ENCODE results near the gene PLA2G4B. TPM values are rescaled to one million over a fixed set of nuclear protein-coding genes. Genes with fewer than 3 reads are reported as not detected.

The PLA2G4B gene
- total RNA-seq, 6 experiments from 2014 or later: 0.31 to 7.3 (median 4.7) TPM

DNA sequence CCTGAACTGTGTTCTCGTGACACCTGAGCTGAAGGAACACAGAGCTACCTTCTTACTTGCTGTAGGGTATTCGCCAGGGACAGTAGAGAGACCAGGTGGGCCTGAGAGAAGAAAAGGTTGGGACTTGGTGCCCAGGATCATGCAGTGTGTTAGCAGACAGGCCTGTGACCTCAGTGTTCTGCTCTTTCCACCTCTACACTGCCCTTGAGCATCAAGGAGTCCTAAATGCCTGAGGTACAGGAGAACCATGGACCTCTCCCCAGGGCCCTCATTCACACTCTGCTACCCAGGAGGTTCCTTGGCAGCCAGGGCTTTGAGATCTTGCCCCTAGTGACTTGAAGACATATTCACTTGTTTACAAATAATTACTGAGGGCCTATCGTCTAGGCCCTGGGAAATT is 32.9 kb upstream of the PLA2G4B start:
- Histone ChIP-seq H3K9me3 (no peaks in the 10 kb centered on the region), H3K4me1 (no peaks in the 10 kb centered on the region), H3K4me3 (no peak overlapping the region), H3K27me3 (no peaks in the 10 kb centered on the region), H3K36me3 (no peaks in the 10 kb centered on the region), H3K27ac (no peak overlapping the region)
- DNase-seq: no peak
- no peak for ATAC-seq
- intact Hi-C loops (cut with DNase I): loop anchor here in 1 of 2 donors (5.0 kb wide), 1 partner anchor 33 kb away; the partner anchor contains the start of gene MAPKBP1
- 94% methylated on average over 2 of the region's 3 CpGs for WGBS (ENCODE audit: insufficient coverage, low coverage, low lambda C conversion rate, missing lambda C conversion rate)
- TF ChIP-seq POLR2A (IDR thresholded peaks at IDR 0.05): no peak
- TF ChIP-seq, protein P1, sequence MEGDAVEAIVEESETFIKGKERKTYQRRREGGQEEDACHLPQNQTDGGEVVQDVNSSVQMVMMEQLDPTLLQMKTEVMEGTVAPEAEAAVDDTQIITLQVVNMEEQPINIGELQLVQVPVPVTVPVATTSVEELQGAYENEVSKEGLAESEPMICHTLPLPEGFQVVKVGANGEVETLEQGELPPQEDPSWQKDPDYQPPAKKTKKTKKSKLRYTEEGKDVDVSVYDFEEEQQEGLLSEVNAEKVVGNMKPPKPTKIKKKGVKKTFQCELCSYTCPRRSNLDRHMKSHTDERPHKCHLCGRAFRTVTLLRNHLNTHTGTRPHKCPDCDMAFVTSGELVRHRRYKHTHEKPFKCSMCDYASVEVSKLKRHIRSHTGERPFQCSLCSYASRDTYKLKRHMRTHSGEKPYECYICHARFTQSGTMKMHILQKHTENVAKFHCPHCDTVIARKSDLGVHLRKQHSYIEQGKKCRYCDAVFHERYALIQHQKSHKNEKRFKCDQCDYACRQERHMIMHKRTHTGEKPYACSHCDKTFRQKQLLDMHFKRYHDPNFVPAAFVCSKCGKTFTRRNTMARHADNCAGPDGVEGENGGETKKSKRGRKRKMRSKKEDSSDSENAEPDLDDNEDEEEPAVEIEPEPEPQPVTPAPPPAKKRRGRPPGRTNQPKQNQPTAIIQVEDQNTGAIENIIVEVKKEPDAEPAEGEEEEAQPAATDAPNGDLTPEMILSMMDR (IDR thresholded peaks at IDR 0.05): no peak

DNA sequence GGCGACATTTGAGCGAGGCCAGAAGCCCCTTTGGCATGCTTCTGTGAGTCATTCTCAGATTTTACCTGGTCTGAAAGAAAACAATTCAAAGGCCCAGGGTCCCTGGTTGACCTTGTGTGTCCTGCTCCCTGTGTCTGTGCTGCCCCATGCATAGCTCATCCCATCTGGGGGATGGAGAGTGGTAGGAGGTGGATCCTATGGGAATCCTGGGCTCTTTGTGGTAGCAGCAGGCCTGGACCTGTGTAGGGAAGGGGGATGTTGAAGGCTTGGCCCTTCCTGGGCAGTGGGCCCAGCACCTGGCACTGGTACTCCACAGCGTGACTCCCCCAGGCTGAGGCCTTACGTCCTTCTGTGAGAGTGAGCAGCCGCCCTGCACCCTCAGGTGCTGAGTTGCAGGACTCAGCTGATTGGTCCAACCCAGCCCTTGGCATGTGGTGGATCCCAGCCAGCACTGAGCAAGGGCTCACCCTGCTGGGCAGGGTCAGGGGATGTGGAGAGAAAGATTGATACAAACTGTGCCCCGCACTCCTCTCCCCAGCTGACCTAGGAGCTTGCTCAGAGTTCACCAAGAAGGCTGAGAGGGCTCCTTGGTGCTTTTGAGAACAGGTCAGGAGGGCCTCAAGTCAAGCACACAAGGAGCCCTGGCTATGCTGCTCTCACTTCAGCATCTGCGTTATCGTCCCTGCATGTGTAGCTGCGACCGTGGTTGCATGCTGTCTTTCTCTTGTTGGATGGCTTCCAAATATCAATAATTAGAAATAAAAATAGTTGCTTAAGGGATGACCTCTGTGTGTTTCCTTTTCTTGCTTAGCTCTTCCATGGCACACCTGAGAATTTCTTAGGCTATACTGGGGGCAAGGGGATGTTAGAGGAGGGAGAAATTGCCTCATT is 32.1 kb upstream of the PLA2G4B start:
- Histone ChIP-seq H3K4me3 (no peak overlapping the region), H3K36me3 (no peaks in the 10 kb centered on the region), H3K27me3 (no peaks in the 10 kb centered on the region), H3K27ac (no peak overlapping the region), H3K4me1 (no peaks in the 10 kb centered on the region), H3K9me3 (no peaks in the 10 kb centered on the region)
- ATAC-seq (peak; percentile 24 to 54 (median 50)), DNase-seq (no peak)
- intact Hi-C loops (cut with DNase I): loop anchor here in 1 of 2 donors (5.0 kb wide), 1 partner anchor 34 kb away; the partner anchor contains the start of gene MAPKBP1
- 94% methylated on average over 2 of the region's 10 CpGs for WGBS (ENCODE audit: insufficient coverage, low coverage, low lambda C conversion rate, missing lambda C conversion rate)
- TF ChIP-seq, protein P1 (IDR thresholded peaks at IDR 0.05): no peak
- TF ChIP-seq POLR2A (IDR thresholded peaks at IDR 0.05): no peak

DNA sequence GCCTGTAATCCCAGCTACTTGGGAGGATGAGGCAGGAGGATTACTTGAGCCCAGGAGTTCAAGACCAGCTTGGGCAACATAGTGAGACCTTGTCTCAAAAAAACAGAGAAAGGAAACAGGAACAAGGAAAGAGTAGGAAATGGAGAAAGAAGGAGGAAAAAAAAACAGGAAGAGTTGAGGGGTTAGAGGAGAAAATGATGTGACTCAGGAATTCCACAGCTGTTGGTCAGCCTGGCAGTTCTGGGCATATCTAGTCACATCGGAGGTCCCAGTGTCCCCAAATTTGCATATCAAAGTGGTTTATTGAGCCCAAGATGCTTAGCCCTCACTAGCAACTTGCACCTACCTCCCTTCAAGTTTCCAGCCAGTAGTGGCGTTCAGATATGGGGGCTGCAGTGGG is 29.5 kb upstream of the PLA2G4B start:
- H3K27ac ChIP-seq: no peak overlapping the region
- ATAC-seq (no peak), DNase-seq (no peak)
- intact Hi-C loops (cut with DNase I): loop anchor here in 1 of 2 donors (5.0 kb wide), 1 partner anchor 37 kb away; the partner anchor contains the start of gene MAPKBP1
- H3K9me3 ChIP-seq: no peaks in the 10 kb centered on the region
- H3K36me3 ChIP-seq: peaks cover 0 to 6% (median 0%) of the 10 kb centered on the region in 4 donors
- TF ChIP-seq, protein P1 (IDR thresholded peaks at IDR 0.05): no peak
- no peak for TF ChIP-seq POLR2A (IDR thresholded peaks at IDR 0.05)
- no peaks in the 10 kb centered on the region for H3K27me3 ChIP-seq
- H3K4me3 ChIP-seq: no peak overlapping the region
- no peaks in the 10 kb centered on the region for H3K4me1 ChIP-seq
- WGBS (ENCODE audit: insufficient coverage, low coverage, low lambda C conversion rate, missing lambda C conversion rate): 67% methylated on average over 1 of the region's 2 CpGs

DNA sequence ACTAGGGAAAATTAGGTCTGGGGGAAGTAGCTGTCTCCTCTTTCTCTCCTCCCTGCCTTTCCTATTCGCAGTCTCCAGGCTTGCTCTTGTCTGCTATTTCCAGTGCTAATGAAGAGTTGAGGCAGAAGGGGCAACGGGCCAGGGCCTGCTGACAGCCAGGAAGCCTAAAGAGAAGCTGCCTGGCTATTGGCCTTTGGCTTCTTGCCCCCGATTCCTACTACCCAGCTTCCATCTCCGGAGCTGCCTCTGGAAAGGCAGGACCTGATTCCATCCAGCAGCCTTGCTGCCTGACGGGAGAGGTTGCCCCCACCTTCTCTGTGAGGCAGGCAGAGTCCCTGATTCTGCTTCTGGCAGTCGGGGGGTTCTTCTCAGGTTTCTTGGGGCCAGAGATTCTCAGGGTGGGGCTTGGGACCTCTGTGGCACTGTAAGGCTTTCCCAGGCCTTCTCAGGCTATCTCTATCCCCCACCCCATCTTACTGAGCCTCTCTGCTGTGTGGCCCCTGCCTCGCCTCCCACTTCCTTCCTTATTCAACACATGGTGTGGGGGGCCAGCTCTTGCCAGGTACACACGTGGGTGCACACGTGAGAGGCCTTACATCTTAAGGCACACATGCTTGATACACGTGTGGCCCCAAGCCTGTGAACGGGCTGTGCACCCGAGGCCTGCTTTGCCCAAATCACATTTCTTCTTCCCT is 29.0 kb upstream of the PLA2G4B start:
- Histone ChIP-seq H3K4me3 (no peak overlapping the region), H3K27ac (no peak overlapping the region), H3K36me3 (peaks cover 0 to 6% (median 0%) of the 10 kb centered on the region in 4 donors), H3K27me3 (no peaks in the 10 kb centered on the region), H3K4me1 (no peaks in the 10 kb centered on the region), H3K9me3 (no peaks in the 10 kb centered on the region)
- TF ChIP-seq POLR2A (IDR thresholded peaks at IDR 0.05): no peak
- TF ChIP-seq, protein P1 (IDR thresholded peaks at IDR 0.05): no peak
- intact Hi-C loops (cut with DNase I): loop anchor here (5.0 kb wide), 2 partner anchors 32 to 37 kb away; partner anchors contain the start of gene MAPKBP1 (in 1 of the 2)
- DNase-seq (no peak), ATAC-seq (no peak)
- WGBS (ENCODE audit: insufficient coverage, low coverage, low lambda C conversion rate, missing lambda C conversion rate): 62% methylated on average over 7 of the region's 12 CpGs
